ENCODE results near the gene MRFAP1L1. TPM values are rescaled to one million over a fixed set of nuclear protein-coding genes. Genes with fewer than 3 reads are reported as not detected.

MRFAP1L1 gene
- total and polyA plus RNA-seq, 9 of the 15 experiments (the other 6 are each of a cell fraction or from before 2014, with no cell fraction given) = 37.6 to 111 (median 83.8) TPM

DNA sequence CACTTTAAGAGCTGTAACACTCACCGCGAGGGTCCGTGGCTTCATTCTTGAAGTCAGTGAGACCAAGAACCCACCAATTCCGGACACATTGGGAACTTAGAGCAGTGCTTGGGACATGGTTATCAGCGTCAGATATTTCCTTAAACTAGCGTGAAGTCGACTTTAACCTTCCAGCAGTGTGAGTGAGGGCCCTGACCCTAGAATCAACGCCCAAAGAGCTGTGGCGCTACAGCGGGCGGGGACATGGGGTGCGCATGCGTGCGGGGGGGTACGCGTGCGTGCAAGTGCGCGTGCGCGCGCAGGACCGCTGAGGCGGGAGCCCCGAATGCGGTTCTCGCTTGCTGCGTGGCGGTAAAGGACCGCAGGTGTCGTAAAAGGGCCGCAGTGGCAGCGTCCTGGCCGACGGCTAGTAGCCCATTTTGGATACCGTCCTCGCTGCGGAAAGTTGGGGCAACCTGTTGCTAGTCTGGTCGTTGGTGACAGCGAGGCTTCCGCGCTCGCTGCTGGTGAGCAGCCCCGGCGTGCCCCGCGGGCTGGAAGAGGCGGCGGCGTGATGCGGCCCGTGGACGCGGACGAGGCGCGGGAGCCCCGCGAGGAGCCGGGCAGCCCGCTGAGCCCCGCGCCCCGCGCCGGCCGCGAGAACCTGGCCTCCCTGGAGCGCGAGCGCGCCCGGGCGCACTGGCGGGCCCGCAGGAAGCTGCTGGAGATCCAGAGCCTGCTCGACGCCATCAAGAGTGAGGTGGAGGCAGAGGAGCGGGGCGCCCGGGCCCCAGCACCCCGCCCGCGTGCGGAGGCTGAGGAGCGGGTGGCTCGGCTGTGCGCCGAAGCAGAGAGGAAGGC, 35.8 kb downstream of the MRFAP1L1 start (continued):
- TF ChIP-seq, protein P1, sequence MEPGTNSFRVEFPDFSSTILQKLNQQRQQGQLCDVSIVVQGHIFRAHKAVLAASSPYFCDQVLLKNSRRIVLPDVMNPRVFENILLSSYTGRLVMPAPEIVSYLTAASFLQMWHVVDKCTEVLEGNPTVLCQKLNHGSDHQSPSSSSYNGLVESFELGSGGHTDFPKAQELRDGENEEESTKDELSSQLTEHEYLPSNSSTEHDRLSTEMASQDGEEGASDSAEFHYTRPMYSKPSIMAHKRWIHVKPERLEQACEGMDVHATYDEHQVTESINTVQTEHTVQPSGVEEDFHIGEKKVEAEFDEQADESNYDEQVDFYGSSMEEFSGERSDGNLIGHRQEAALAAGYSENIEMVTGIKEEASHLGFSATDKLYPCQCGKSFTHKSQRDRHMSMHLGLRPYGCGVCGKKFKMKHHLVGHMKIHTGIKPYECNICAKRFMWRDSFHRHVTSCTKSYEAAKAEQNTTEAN (CRISPR knock-in tag; IDR thresholded peaks at IDR 0.05) = no peak
- TF ChIP-seq, protein P2, sequence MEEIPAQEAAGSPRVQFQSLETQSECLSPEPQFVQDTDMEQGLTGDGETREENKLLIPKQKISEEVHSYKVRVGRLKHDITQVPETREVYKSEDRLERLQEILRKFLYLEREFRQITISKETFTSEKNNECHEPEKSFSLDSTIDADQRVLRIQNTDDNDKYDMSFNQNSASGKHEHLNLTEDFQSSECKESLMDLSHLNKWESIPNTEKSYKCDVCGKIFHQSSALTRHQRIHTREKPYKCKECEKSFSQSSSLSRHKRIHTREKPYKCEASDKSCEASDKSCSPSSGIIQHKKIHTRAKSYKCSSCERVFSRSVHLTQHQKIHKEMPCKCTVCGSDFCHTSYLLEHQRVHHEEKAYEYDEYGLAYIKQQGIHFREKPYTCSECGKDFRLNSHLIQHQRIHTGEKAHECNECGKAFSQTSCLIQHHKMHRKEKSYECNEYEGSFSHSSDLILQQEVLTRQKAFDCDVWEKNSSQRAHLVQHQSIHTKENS (CRISPR knock-in tag; IDR thresholded peaks at IDR 0.05) = no peak
- no peak for TF ChIP-seq RFX1 (IDR thresholded peaks at IDR 0.05)
- TF ChIP-seq, protein P3, sequence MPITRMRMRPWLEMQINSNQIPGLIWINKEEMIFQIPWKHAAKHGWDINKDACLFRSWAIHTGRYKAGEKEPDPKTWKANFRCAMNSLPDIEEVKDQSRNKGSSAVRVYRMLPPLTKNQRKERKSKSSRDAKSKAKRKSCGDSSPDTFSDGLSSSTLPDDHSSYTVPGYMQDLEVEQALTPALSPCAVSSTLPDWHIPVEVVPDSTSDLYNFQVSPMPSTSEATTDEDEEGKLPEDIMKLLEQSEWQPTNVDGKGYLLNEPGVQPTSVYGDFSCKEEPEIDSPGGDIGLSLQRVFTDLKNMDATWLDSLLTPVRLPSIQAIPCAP (CRISPR knock-in tag; IDR thresholded peaks at IDR 0.05; ENCODE audit: borderline replicate concordance) = 0 out of 2 replicates have a peak, but pooled peaks have one; percentile 36
- TF ChIP-seq, protein P4, sequence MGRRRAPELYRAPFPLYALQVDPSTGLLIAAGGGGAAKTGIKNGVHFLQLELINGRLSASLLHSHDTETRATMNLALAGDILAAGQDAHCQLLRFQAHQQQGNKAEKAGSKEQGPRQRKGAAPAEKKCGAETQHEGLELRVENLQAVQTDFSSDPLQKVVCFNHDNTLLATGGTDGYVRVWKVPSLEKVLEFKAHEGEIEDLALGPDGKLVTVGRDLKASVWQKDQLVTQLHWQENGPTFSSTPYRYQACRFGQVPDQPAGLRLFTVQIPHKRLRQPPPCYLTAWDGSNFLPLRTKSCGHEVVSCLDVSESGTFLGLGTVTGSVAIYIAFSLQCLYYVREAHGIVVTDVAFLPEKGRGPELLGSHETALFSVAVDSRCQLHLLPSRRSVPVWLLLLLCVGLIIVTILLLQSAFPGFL (CRISPR knock-in tag; IDR thresholded peaks at IDR 0.05) = 0 out of 2 replicates have a peak, but pooled peaks have one; percentile 70
- no peak for TF ChIP-seq HIVEP1 (CRISPR knock-in tag; IDR thresholded peaks at IDR 0.05)
- TF ChIP-seq NEUROD1 (IDR thresholded peaks at IDR 0.05; ENCODE audit: borderline replicate concordance, low read depth, low read length, partially characterized antibody) = no peak
- TF ChIP-seq ATF1 (CRISPR knock-in tag; IDR thresholded peaks at IDR 0.05) = no peak
- peak; percentile 69 for TF ChIP-seq ATF1 (tag; IDR thresholded peaks at IDR 0.05)
- no peak for TF ChIP-seq DIDO1 (tag; IDR thresholded peaks at IDR 0.05; ENCODE audit: low read depth)
- no peak for TF ChIP-seq PURB (CRISPR knock-in tag; IDR thresholded peaks at IDR 0.05; ENCODE audit: low read depth)
- TF ChIP-seq CCNT2 (IDR thresholded peaks at IDR 0.05; ENCODE audit: borderline replicate concordance, extremely low read depth, insufficient read length, low read depth, low read length) = peak; percentile 61
- no peak for TF ChIP-seq SPI1 (IDR thresholded peaks at IDR 0.05; ENCODE audit: borderline replicate concordance, low read depth, low read length)
- TF ChIP-seq, protein P5, sequence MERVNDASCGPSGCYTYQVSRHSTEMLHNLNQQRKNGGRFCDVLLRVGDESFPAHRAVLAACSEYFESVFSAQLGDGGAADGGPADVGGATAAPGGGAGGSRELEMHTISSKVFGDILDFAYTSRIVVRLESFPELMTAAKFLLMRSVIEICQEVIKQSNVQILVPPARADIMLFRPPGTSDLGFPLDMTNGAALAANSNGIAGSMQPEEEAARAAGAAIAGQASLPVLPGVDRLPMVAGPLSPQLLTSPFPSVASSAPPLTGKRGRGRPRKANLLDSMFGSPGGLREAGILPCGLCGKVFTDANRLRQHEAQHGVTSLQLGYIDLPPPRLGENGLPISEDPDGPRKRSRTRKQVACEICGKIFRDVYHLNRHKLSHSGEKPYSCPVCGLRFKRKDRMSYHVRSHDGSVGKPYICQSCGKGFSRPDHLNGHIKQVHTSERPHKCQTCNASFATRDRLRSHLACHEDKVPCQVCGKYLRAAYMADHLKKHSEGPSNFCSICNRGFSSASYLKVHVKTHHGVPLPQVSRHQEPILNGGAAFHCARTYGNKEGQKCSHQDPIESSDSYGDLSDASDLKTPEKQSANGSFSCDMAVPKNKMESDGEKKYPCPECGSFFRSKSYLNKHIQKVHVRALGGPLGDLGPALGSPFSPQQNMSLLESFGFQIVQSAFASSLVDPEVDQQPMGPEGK (CRISPR knock-in tag; IDR thresholded peaks at IDR 0.05; ENCODE audit: borderline replicate concordance) = no peak
- TF ChIP-seq, protein P6, sequence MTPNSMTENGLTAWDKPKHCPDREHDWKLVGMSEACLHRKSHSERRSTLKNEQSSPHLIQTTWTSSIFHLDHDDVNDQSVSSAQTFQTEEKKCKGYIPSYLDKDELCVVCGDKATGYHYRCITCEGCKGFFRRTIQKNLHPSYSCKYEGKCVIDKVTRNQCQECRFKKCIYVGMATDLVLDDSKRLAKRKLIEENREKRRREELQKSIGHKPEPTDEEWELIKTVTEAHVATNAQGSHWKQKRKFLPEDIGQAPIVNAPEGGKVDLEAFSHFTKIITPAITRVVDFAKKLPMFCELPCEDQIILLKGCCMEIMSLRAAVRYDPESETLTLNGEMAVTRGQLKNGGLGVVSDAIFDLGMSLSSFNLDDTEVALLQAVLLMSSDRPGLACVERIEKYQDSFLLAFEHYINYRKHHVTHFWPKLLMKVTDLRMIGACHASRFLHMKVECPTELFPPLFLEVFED (CRISPR knock-in tag; conservative IDR thresholded peaks at IDR 0.05) = peak; percentile 75
- no peak for TF ChIP-seq XRCC4 (IDR thresholded peaks at IDR 0.05; ENCODE audit: extremely low read depth, insufficient read depth, insufficient read length)
- no peak for TF ChIP-seq ZNF3 (CRISPR knock-in tag; IDR thresholded peaks at IDR 0.05)
- no peak for TF ChIP-seq ELF1 (tag; IDR thresholded peaks at IDR 0.05)
- TF ChIP-seq TAF1 (IDR thresholded peaks at IDR 0.05; ENCODE audit: control insufficient read depth, extremely low read depth, insufficient read depth, low read length, severe bottlenecking) = peak; percentile 95
